Esophagus squamous epithelium (tissue), 5 donors: ENCODE measurements around the gene OSBPL10. TPM values are rescaled to one million over a fixed set of nuclear protein-coding genes. Genes with fewer than 3 reads are reported as not detected.

Experiments
- DNase-seq: peaks from one replicate; lab custom pipeline; 2025; lab: John Stamatoyannopoulos, UW
- H3K27ac ChIP-seq, 4 donors: fragments of 200-600 bp; sonication (generic); one replicate each; pipeline ENCODE4 v1.5.1; 2016 to 2019; ENCODE audit warnings: mild to moderate bottlenecking in 1 of 4
- H3K27me3 ChIP-seq, 4 donors: fragments of 200-600 bp; sonication (generic); 1 replicate in 3 of 4; 2 replicates in 1 of 4; pipeline versions ENCODE4 v1.5.1 to v1.6.0; 2017 to 2021; ENCODE audit warnings: antibody characterized with exemption in 1 of 4
- H3K36me3 ChIP-seq, 3 donors: fragments of 200-600 bp; sonication (generic); one replicate each; pipeline ENCODE4 v1.5.1; 2016 to 2019
- H3K4me1 ChIP-seq, 3 donors: fragments of 200-600 bp; sonication (generic); one replicate each; pipeline ENCODE4 v1.5.1; 2017 to 2019
- H3K4me3 ChIP-seq, 4 donors: fragments of 200-600 bp; sonication (generic); 1 replicate in 3 of 4; 2 replicates in 1 of 4; pipeline ENCODE4 v1.5.1; 2016 to 2019; ENCODE audit warnings: mild to moderate bottlenecking in 2 of 4, moderate library complexity in 1 of 4
- H3K9me3 ChIP-seq, 3 donors: fragments of 200-600 bp; sonication (generic); one replicate each; pipeline ENCODE4 v1.5.1; 2016 to 2019
- POLR2A ChIP-seq, 4 donors: fragments of 450-650 bp; IDR thresholded peaks; one replicate each; pipeline ENCODE4 v1.6.1; 2017; ENCODE audit warnings: antibody characterized with exemption in 4 of 4, mild to moderate bottlenecking in 4 of 4, moderate library complexity in 3 of 4
- WGBS, 2 donors: methylation state at CpG; one replicate each; pipeline ENCODE4 v1.1.5; 2018; 5-methylcytosine and 5-hydroxymethylcytosine counted together
- intact Hi-C: fragments of 100-400 bp; cut with DNase I; formaldehyde crosslinking; loops from one replicate; pipeline ENCODE4 v1.15.0; 2022
- total RNA-seq, 4 donors: library from RNA; depleted of rRNA; stranded (reverse); fragments of >200 nt; gene quantifications; one replicate each; pipeline ENCODE4 v1.1.0, GENCODE V29; 2016
- TF ChIP-seq, protein P1 (sequence below), 6 experiments: fragments of 450-650 bp in 4 of 6; fragments of 200-600 bp in 2 of 6; sonication (generic) in 2 of 6; IDR thresholded peaks; one replicate each; pipeline ENCODE4 v1.5.1; 2016 to 2019; ENCODE audit warnings: antibody characterized with exemption in 6 of 6, mild to moderate bottlenecking in 4 of 6, moderate library complexity in 4 of 6
- donor health status: DM: yes; HTN: yes; CAD: no.

Gene OSBPL10
- total RNA-seq, 4 donors from 2014 or later, result 13.8 to 65.3 (median 41.0) TPM

DNA sequence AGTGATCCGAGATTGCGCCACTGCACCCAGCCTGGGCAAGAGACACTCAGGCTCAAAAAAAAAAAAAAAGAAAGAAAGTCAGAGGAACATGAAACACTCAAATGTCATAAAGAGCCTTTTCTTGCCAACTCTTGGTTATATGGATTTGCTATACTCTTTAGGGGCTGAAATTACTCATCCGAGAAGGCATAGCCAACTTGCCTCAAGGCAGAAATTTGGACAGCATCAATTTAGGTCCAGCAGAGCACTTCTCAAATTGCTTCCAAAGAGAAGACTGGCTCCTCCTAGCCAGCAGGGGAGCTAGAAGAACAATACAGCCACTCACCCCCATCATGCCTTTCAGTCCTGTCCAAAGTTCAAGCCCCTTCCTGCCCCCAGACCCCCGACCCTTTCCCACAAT is 43.8 kb downstream of the OSBPL10 start:
- 58 to 62% methylated on average over 4 of the region's 4 CpGs for WGBS, 2 donors
- Histone ChIP-seq H3K27me3 (no peaks in the 10 kb centered on the region), H3K4me3 (no peak overlapping the region), H3K36me3 (no peaks in the 10 kb centered on the region), H3K27ac (no peak overlapping the region), H3K4me1 (peaks cover 6 to 55% (median 20%) of the 10 kb centered on the region in 3 donors), H3K9me3 (no peaks in the 10 kb centered on the region)
- DNase-seq, result no peak
- TF ChIP-seq, protein P1, sequence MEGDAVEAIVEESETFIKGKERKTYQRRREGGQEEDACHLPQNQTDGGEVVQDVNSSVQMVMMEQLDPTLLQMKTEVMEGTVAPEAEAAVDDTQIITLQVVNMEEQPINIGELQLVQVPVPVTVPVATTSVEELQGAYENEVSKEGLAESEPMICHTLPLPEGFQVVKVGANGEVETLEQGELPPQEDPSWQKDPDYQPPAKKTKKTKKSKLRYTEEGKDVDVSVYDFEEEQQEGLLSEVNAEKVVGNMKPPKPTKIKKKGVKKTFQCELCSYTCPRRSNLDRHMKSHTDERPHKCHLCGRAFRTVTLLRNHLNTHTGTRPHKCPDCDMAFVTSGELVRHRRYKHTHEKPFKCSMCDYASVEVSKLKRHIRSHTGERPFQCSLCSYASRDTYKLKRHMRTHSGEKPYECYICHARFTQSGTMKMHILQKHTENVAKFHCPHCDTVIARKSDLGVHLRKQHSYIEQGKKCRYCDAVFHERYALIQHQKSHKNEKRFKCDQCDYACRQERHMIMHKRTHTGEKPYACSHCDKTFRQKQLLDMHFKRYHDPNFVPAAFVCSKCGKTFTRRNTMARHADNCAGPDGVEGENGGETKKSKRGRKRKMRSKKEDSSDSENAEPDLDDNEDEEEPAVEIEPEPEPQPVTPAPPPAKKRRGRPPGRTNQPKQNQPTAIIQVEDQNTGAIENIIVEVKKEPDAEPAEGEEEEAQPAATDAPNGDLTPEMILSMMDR (IDR thresholded peaks at IDR 0.05), result no peak
- no peak for TF ChIP-seq POLR2A (IDR thresholded peaks at IDR 0.05)
- intact Hi-C loops, result no loop called here

DNA sequence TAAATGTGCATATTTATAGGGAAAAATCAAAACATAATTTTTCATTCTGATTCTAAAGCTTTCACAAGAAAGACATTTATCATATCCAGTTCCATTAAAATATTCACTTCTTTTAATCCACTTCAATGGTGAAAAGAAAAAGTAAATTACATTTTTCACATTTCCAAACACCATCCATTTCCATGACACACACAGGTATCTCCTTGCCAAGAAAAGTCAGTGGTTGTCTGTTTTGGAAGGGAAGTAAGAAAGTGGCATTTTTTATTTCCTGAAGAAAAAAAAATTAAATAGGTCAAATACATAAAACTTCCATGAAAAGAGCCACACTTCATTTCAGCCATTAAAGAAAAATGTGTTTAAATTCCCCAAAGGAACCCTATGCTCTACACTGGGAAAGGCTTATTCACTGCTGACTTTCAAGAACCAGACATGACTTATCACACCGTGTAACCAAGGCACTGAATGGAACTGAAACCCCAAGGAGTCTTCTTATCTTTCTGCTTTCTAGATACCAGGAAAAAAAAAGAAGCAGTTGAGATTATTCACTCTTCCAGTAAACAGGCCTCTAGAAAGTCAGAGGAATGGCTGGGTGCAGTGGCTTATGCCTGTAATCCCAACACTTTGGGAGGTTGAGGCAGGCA is 44.5 kb downstream of the OSBPL10 start:
- Histone ChIP-seq H3K4me3 (no peak overlapping the region), H3K9me3 (no peaks in the 10 kb centered on the region), H3K36me3 (no peaks in the 10 kb centered on the region), H3K4me1 (peaks cover 4 to 49% (median 19%) of the 10 kb centered on the region in 3 donors), H3K27ac (no peak overlapping the region), H3K27me3 (no peaks in the 10 kb centered on the region)
- no peak for DNase-seq
- WGBS, 2 donors, result 21 to 25% methylated on average over 1 of the region's 1 CpG
- TF ChIP-seq POLR2A (IDR thresholded peaks at IDR 0.05), result no peak
- TF ChIP-seq, protein P1 (IDR thresholded peaks at IDR 0.05), result no peak
- intact Hi-C loops, result no loop called here

DNA sequence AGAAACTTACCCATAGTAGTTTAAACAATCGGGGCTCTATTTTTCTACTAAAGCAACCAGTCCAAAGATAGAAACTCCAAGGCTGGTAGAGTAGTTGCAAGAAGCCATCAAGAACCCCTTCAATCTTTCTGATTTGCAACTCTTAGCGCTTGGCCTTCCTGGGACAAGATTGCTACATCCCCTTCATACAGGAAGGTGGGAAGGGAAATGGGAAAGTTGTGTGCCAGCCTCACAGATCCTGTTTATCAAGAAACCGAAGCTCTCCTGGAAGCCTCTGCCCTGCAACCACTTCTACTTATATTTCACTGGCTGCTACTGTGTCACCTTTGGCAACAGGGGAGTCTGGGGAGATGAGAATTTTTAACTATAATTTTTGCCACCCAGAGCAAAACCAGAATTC is 46.2 kb downstream of the OSBPL10 start:
- Histone ChIP-seq H3K27me3 (no peaks in the 10 kb centered on the region), H3K4me1 (peaks cover 0 to 35% (median 13%) of the 10 kb centered on the region in 3 donors), H3K9me3 (no peaks in the 10 kb centered on the region), H3K4me3 (no peak overlapping the region), H3K36me3 (no peaks in the 10 kb centered on the region), H3K27ac (peak overlapping the region in 1 of 4 donors; percentile 21)
- WGBS, 2 donors, result 50 to 68% methylated on average over 3 of the region's 3 CpGs
- no peak for DNase-seq
- TF ChIP-seq, protein P1 (IDR thresholded peaks at IDR 0.05), result no peak
- no peak for TF ChIP-seq POLR2A (IDR thresholded peaks at IDR 0.05)
- intact Hi-C loops, result no loop called here

DNA sequence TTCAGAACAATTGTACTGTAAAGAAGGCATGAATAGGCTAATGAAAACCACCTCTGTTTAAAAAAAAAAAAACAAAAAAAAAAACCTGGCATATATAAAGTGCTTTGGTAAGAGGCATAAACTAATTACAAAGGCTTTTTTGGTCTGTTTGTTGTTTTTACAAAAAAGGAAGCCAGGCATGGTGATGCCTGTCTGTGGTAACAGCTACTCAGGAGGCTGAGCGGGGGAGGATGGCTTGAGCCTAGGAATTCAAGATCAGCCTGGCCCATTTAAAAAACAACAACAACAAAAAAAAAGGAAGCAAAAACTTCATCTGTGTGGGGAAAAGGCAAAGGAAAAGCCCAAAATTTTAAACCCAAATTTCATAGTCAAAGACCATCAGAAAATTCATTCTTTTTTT is 47.0 kb downstream of the OSBPL10 start:
- H3K4me1 ChIP-seq, result peaks cover 0 to 35% (median 13%) of the 10 kb centered on the region in 3 donors
- no peaks in the 10 kb centered on the region for H3K9me3 ChIP-seq
- WGBS, 2 donors, result 70 to 84% methylated on average over 1 of the region's 1 CpG
- no peak overlapping the region for H3K4me3 ChIP-seq
- intact Hi-C loops, result no loop called here
- no peak for DNase-seq
- no peaks in the 10 kb centered on the region for H3K36me3 ChIP-seq
- TF ChIP-seq, protein P1 (IDR thresholded peaks at IDR 0.05), result no peak
- TF ChIP-seq POLR2A (IDR thresholded peaks at IDR 0.05), result no peak
- H3K27me3 ChIP-seq, result no peaks in the 10 kb centered on the region
- no peak overlapping the region for H3K27ac ChIP-seq

DNA sequence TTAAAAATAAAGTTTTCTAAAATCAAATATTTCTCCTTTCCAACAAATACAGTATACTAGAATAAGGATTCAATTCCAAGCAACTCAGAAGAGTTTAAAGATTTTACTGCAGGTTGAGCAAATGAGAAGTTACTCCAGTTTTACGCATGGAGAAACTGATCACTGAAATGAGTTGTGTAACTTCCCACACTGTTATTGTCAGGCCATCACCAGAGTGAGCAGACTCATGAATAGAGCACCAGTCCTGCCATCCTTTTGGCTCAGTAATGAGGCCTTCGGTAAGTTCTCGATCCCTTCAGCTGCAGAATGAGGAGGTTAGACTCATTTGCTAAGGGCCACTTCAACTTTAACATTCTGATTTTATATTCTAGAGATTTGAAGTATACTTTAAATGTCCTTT is 48.1 kb downstream of the OSBPL10 start:
- Histone ChIP-seq H3K4me1 (peaks cover 0 to 35% (median 13%) of the 10 kb centered on the region in 3 donors), H3K27me3 (no peaks in the 10 kb centered on the region), H3K9me3 (no peaks in the 10 kb centered on the region), H3K4me3 (no peak overlapping the region), H3K27ac (no peak overlapping the region), H3K36me3 (no peaks in the 10 kb centered on the region)
- no peak for DNase-seq
- intact Hi-C loops, result no loop called here
- TF ChIP-seq, protein P1 (IDR thresholded peaks at IDR 0.05), result no peak
- TF ChIP-seq POLR2A (IDR thresholded peaks at IDR 0.05), result no peak
- WGBS, 2 donors, result 87 to 90% methylated on average over 3 of the region's 3 CpGs
